C4-2B (cell line): ENCODE data around the gene GGTLC2.
"Not testable (repeated sequence)": the region's sequence is repeated elsewhere in the genome, so short reads cannot be mapped to it uniquely, and the experiment has no call there.

Experiments
- H3K27ac ChIP-seq: fragments of 450-650 bp; 2 replicates; pipeline ENCODE4 v1.5.1; 2017
- ZFX ChIP-seq: fragments of 450-650 bp; IDR thresholded peaks from 2 replicates; pipeline ENCODE4 v1.6.1; 2017
- TF ChIP-seq, protein P1 (sequence below): fragments of 450-650 bp; conservative IDR thresholded peaks from 2 replicates; pipeline ENCODE4 v1.5.1; 2017; ENCODE audit warnings: mild to moderate bottlenecking

GGTLC2 gene

DNA sequence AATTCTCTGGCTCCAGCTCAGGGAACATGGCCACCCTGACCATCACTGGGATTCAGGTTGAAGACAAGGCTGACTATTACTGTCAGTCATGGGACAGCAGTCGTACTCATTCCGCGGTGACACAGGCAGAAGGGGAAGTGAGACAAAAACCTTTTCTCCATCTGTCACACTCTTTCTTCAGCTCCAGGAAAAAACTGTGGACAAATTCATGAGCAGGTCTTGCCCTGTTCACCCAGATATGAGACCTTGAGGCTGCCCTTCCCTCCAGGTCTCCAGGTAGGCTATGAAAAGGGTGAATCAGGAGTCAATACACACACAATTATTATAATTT lies 39.4 kb upstream of the GGTLC2 start:
- H3K27ac ChIP-seq, result no peak overlapping the region
- no peak for TF ChIP-seq ZFX
- TF ChIP-seq, protein P1, sequence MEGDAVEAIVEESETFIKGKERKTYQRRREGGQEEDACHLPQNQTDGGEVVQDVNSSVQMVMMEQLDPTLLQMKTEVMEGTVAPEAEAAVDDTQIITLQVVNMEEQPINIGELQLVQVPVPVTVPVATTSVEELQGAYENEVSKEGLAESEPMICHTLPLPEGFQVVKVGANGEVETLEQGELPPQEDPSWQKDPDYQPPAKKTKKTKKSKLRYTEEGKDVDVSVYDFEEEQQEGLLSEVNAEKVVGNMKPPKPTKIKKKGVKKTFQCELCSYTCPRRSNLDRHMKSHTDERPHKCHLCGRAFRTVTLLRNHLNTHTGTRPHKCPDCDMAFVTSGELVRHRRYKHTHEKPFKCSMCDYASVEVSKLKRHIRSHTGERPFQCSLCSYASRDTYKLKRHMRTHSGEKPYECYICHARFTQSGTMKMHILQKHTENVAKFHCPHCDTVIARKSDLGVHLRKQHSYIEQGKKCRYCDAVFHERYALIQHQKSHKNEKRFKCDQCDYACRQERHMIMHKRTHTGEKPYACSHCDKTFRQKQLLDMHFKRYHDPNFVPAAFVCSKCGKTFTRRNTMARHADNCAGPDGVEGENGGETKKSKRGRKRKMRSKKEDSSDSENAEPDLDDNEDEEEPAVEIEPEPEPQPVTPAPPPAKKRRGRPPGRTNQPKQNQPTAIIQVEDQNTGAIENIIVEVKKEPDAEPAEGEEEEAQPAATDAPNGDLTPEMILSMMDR, result no peak

DNA sequence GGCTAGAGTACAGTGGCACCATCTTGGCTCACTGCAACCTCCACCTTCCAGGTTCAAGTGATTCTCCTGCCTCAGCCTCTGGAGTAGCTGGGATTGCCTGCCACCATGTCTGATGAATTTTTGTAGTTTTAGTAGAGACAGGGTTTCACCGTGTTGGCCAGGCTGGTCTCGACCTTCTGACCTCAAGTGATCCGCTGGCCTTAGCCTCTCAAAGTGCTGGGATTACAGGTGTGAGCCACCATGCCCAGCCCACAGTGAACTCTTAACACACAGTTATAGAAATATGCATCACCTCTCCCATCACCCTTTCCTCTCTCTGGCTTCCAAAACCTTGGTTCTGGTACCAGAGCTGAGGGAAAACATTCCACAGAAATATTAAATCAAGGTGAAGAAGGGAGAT lies 36.4 kb upstream of the GGTLC2 start:
- not testable (repeated sequence) for H3K27ac ChIP-seq

DNA sequence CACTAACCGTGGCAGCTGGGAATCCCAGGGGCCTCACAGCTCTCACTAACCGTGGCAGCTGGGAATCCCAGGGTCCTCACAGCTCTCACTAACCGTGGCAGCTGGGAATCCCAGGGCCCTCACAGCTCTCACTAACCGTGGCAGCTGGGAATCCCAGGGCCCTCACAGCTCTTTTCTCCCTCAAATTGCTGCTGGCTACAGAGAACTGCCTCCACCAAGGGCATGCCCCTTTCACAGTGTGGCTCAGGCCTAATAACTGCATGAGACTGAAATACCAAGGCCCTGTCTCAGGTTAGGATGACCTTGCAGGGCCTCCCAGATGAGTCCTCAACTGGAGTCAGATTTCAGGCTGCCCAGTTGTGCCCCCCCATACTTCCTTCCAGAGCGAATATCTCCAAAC lies 35.1 kb upstream of the GGTLC2 start:
- H3K27ac ChIP-seq, result no peak overlapping the region

DNA sequence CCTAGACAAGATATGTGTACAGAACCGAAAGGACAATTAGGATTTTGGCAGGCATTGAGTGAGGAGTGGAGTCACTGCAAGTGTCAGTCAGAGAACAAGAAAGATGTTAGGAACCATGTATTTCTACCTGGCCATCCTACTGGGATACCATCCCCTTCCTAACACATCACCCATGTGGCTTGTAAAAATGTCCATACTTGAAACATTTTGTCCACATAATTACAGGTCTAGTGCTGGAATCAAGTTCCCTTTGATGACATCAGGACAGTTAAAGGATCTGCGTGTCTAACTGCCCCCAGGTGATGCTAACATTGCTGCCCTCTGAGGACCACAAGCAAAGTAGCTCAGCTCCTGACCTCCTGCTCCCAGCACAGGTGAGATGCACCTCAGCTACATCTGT lies 31.9 kb upstream of the GGTLC2 start:
- H3K27ac ChIP-seq, result no peak overlapping the region
- TF ChIP-seq, protein P1, result no peak
- no peak for TF ChIP-seq ZFX

More for the DNA sequence above, 35.1 kb upstream of the GGTLC2 start:
- TF ChIP-seq, protein P1, result no peak
- TF ChIP-seq ZFX, result no peak

DNA sequence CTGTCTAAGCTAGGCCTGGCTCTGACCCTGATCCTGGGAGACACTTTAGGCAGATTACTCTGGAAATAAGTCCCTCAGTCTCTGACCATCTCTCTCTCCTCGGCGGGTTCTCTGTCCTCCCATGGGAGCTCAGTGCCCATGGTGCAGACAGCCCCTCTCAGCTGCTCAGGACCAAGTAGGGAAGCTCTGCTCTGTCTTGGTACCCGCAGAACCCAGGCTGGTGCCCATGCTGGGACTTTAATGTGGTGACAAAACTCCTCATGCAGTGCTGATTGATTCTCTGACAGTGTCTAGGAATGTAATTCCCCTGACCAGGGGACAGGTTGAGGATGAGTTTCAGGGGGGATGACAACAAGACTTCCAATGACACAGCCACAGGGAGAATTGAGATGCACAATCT lies 30.3 kb upstream of the GGTLC2 start:
- TF ChIP-seq ZFX, result no peak
- TF ChIP-seq, protein P1, result no peak
- H3K27ac ChIP-seq, result no peak overlapping the region

DNA sequence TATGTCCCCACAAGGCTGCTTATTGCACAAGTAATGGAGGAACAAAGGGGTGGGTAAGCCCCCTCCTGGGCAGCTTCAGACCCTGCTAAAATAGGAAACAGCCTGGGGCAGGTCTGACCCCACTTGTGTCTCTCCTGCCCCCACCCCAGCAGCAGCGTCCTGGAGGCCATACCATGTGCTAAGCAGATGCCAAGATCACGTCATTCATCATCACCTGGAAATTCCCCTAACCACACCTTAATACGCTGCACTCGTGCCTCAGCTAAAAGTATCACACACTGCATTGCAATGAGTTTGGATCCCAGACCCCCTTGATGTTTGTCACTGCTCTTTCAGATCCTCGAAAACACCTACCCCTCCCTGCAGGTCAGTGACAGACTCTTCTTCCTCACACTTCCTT lies 27.8 kb upstream of the GGTLC2 start:
- no peak overlapping the region for H3K27ac ChIP-seq

DNA sequence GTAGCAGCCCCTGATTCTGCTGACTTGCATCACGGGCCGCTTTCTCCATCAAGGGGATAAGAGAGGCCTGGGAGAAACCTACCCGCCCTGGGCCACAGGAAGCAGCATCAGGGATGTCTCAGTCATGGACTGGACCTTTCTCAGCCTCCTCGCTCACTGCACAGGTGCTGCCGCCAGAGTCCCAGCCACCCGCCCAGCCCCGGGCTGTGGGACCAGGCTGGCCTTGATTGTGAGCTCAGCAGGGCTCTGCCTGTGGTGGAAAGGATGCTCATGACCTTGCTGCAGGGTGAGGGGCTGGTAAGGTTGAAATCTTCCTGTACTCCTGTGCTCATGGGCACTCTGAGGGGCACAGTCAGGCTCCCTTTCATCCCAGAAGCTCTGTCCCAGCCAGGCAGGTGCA lies 26.0 kb upstream of the GGTLC2 start:
- no peak for TF ChIP-seq ZFX
- TF ChIP-seq, protein P1, result no peak
- H3K27ac ChIP-seq, result no peak overlapping the region

More for the DNA sequence above, 27.8 kb upstream of the GGTLC2 start:
- no peak for TF ChIP-seq ZFX
- TF ChIP-seq, protein P1, result no peak

DNA sequence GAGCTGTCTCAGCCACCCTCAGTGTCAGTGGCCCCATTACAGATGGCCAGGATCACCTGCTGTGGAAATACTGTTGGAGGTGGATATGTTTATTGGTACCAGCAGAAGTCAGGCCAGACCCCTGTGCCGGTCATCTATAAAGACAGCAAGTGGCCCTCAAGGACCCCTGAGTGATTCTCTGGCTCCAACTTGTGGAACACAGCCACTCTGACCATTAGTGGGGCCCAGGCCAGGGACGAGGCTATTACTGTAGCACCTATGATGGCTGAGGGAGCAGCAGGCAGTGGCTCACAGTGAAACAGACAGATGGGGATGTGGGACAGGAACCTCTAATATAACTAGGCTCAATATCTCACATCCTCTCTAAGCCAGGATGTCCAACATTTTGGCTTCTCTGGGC lies 25.5 kb upstream of the GGTLC2 start:
- no peak overlapping the region for H3K27ac ChIP-seq
- TF ChIP-seq, protein P1, result no peak
- no peak for TF ChIP-seq ZFX
